Ovary (tissue), 10 donors: ENCODE data around the gene NOD2. TPM values are rescaled to one million over a fixed set of nuclear protein-coding genes. Genes with fewer than 3 reads are reported as not detected.

Source experiments
- DNase-seq, 5 donors: peaks; one replicate each; pipeline ENCODE4 v3.0.0-alpha.2; 2019 to 2020
- H3K27ac ChIP-seq, 2 donors: fragments of 200-600 bp; one replicate each; pipeline versions ENCODE4 v1.5.1 to v1.8.0; 2019 to 2022
- H3K27me3 ChIP-seq: fragments of 200-600 bp; one replicate; pipeline ENCODE4 v1.8.0; 2022
- H3K36me3 ChIP-seq: fragments of 200-600 bp; sonication (generic); one replicate; pipeline ENCODE4 v1.5.1; 2019
- H3K4me1 ChIP-seq: one replicate; pipeline ENCODE4 v1.8.1; 2013; ENCODE audit warnings: mild to moderate bottlenecking, moderate library complexity; ENCODE audit not compliant: insufficient read depth
- H3K4me3 ChIP-seq: fragments of 200-600 bp; sonication (generic); one replicate; pipeline ENCODE4 v1.5.1; 2017
- H3K9me3 ChIP-seq, 2 donors: fragments of 200-600 bp in 1 of 2; sonication (generic) in 1 of 2; one replicate each; pipeline versions ENCODE4 v1.5.1 to v1.8.1; 2013 to 2019; ENCODE audit warnings: mild to moderate bottlenecking in 1 of 2, moderate library complexity in 1 of 2
- EP300 ChIP-seq: sonication (generic); formaldehyde crosslinking; IDR thresholded peaks from one replicate; pipeline ENCODE4 v1.6.1; 2017; ENCODE audit warnings: antibody characterized with exemption
- POLR2A ChIP-seq: fragments of 450-650 bp; IDR thresholded peaks from one replicate; pipeline ENCODE4 v1.6.1; 2017; ENCODE audit warnings: antibody characterized with exemption, mild to moderate bottlenecking, moderate library complexity
- WGBS, 3 donors: extraction: QIAGEN DNeasy Blood & Tissue Kit in 1 of 3; methylation state at CpG; one replicate each; pipeline versions ENCODE4 v1.1.5 to v1.1.7; 2013 to 2017; 5-methylcytosine and 5-hydroxymethylcytosine counted together
- intact Hi-C, 4 donors: fragments of 100-400 bp; cut with DNase I; formaldehyde crosslinking; loops; one replicate each; pipeline versions ENCODE4 v1.11.0 to v1.15.1; 2022 to 2023
- long read RNA-seq, 3 donors: library from polyadenylated mRNA in 2 of 3; unstranded in 2 of 3; transcript quantifications; one replicate each; pipeline ENCODE4 v2.0.0 and lab custom pipeline, GENCODE V29; 2021 to 2026
- polyA plus RNA-seq, 2 donors: library from polyadenylated mRNA; stranded (reverse); fragments of 200-250 nt in 1 of 2; fragments of 350-450 nt in 1 of 2; fragmentation: Illumina TruSeq in 1 of 2; extraction: RNeasy Lipid Tissue Mini Kit (QIAGEN cat#74804) in 1 of 2; gene quantifications; one replicate each; pipeline ENCODE4 v1.2.3, GENCODE V29; 2013 to 2014
- total RNA-seq, 7 donors: library from RNA; depleted of rRNA in 2 of 7; stranded (reverse); fragments of >200 nt in 2 of 7; fragmentation: NEBNext Ultra II Directional in 3 of 7; extraction: Animal tissue kit (Norgen Biotek cat#: 25700) in 3 of 7; gene quantifications; one replicate each; pipeline versions ENCODE4 v1.1.0 to v1.2.4, GENCODE V29; 2016 to 2023
- TF ChIP-seq, protein P1 (sequence below), 3 donors: fragments of 450-650 bp in 2 of 3; fragments of 200-600 bp in 1 of 3; IDR thresholded peaks; one replicate each; pipeline versions ENCODE4 v1.5.1 to v1.8.0; 2016 to 2022; ENCODE audit warnings: antibody characterized with exemption in 3 of 3, mild to moderate bottlenecking in 1 of 3
- donor health status: DM: no; HTN: no; CAD: no; lungs with moderate emphysema.
- donor health status: DM: no; HTN: no; CAD: no.
- donor health status: Bipolar disorder and iron deficiency.
- donor health status: DM: yes; HTN: yes; CAD: no.
- donor health status: DM: no; HTN: no; CAD: no.
- donor health status: DM: yes; HTN: yes; CAD: no.

The NOD2 gene
- total RNA-seq (1 to 10 TPM in 6 of 7 donors, under 1 TPM in 1; 0.88 to 1.5 (median 1.1) TPM), polyA plus RNA-seq (1 to 10 TPM in 1 of 2 donors, under 1 TPM in 1; 0.53 to 1.4 TPM)
- long read RNA-seq, donor 1: 0 reads
- long read RNA-seq, donor 2: 0 reads
- long read RNA-seq, donor 3, partial matches to known transcripts: 2 of 4 reads
- long read RNA-seq, donor 3, other reads (novel, unspliced or antisense): 1 of 4 reads

DNA sequence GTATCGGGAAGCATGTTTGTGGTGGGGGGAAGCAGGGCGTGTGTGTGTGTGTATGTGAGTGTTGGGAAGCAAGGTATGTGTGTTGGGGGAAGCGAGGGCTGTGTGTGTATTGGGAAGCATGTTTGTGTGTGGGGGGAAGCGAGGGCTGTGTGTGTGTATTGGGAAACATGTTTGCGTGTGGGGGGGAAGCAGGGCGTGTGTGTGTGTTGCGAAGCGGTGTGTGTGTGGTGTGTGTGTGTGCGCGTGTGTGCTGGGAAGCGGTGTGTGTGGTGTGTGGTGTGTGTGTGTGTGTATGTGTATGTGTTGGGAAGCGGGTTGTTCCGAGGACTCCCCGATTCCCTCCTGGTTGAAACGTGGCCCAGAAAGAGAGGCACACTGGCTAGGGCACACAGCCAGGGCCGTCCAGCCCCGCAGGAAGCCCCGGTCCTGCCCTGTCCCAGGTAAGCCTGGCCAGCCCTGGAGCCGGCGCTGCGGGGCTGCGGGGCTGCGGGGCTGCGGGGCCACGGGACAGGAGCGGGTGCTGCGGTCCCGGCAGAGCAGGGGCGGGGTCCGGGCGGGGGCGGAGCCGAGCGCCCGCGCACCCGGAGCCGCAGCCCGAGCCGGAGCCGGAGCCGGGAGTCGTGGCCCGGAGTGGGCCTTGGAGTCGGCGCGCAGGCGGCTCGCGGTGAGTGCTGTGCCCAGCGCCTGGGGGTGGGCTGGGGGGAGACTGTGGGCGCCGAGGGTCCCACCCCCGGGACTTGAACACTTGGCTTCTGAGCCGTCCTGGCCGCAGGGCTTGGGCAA lies at the start of gene NOD2:
Gene NOD2, plus strand, starts transcription at position 608 of the 783 bp plus-strand sequence. CDS start 5,890 bp downstream, outside the sequence.
- WGBS, 3 donors: 7 to 17% (median 8%) methylated on average over 37 to 56 of the region's 56 CpGs
- no peaks in the 10 kb centered on the region for H3K27me3 ChIP-seq
- TF ChIP-seq, protein P1, sequence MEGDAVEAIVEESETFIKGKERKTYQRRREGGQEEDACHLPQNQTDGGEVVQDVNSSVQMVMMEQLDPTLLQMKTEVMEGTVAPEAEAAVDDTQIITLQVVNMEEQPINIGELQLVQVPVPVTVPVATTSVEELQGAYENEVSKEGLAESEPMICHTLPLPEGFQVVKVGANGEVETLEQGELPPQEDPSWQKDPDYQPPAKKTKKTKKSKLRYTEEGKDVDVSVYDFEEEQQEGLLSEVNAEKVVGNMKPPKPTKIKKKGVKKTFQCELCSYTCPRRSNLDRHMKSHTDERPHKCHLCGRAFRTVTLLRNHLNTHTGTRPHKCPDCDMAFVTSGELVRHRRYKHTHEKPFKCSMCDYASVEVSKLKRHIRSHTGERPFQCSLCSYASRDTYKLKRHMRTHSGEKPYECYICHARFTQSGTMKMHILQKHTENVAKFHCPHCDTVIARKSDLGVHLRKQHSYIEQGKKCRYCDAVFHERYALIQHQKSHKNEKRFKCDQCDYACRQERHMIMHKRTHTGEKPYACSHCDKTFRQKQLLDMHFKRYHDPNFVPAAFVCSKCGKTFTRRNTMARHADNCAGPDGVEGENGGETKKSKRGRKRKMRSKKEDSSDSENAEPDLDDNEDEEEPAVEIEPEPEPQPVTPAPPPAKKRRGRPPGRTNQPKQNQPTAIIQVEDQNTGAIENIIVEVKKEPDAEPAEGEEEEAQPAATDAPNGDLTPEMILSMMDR (IDR thresholded peaks at IDR 0.05): no peak
- TF ChIP-seq POLR2A (no peak), EP300 (no peak)
- H3K36me3 ChIP-seq: no peaks in the 10 kb centered on the region
- peak within 1 kb of the TSS; percentile 30 for H3K4me3 ChIP-seq
- DNase-seq: peak in 4 of 5 donors; percentile 35 to 58 (median 48)
- intact Hi-C loops: no loop called here
- peaks cover 9% of the 10 kb centered on the region for H3K4me1 ChIP-seq
- H3K27ac ChIP-seq: no peak within 1 kb of the TSS
- H3K9me3 ChIP-seq: no peaks in the 10 kb centered on the region

DNA sequence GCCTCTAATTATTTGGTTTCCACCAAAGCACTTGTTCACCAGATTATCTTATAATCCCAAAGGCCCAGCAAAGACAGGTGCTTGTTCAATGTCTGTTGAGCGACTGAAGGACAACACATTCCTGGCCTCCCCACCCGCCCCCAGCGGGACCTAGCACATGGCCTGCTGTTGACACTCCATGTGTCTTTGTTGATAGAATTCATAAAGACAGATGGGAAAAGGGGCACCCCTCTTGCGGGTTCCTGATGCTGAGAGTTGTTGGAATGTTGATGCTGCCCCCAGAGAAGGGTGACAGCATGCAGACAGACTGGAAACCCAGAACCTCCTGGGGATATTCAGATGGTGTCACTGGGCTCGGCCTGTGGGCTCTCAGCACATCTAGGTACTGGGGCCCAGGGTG lies 49.2 kb upstream of the NOD2 start:
- Histone ChIP-seq H3K4me1 (no peaks in the 10 kb centered on the region), H3K36me3 (no peaks in the 10 kb centered on the region), H3K27ac (no peak overlapping the region), H3K27me3 (no peaks in the 10 kb centered on the region), H3K9me3 (no peaks in the 10 kb centered on the region), H3K4me3 (no peak overlapping the region)
- intact Hi-C loops: no loop called here
- DNase-seq: no peak
- TF ChIP-seq POLR2A: no peak
- 88 to 92% (median 91%) methylated on average over 5 of the region's 5 CpGs for WGBS, 3 donors

DNA sequence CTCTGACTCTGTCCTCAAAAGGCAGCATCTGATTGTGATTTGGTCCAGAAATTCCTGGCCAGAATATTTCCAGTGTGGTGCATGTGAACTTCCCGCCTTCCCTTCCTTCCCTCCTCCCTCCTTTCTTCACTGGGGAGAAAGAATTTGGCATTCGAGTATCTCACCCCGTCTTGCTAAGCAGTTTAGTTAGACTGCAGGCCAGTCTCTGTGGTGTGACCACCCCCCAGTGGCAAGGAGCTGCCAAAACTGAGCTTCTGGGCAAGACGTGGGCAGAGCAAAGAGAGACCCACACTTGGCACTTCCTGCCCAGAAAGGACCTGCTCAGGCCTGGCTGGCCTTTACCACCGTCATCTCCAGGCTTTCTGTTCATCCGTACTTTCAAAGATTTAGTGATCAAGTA lies 48.7 kb upstream of the NOD2 start:
- DNase-seq: peak in 2 of 5 donors; percentile 41 to 51
- Histone ChIP-seq H3K9me3 (no peaks in the 10 kb centered on the region), H3K4me1 (no peaks in the 10 kb centered on the region), H3K27ac (no peak overlapping the region), H3K27me3 (no peaks in the 10 kb centered on the region), H3K36me3 (no peaks in the 10 kb centered on the region), H3K4me3 (no peak overlapping the region)
- no peak for TF ChIP-seq POLR2A
- TF ChIP-seq EP300: no peak
- TF ChIP-seq, protein P1 (IDR thresholded peaks at IDR 0.05): peak in 2 of 3 donors; percentile 22 to 28
- WGBS, 3 donors: 35 to 44% (median 43%) methylated on average over 6 of the region's 6 CpGs
- intact Hi-C loops: no loop called here

DNA sequence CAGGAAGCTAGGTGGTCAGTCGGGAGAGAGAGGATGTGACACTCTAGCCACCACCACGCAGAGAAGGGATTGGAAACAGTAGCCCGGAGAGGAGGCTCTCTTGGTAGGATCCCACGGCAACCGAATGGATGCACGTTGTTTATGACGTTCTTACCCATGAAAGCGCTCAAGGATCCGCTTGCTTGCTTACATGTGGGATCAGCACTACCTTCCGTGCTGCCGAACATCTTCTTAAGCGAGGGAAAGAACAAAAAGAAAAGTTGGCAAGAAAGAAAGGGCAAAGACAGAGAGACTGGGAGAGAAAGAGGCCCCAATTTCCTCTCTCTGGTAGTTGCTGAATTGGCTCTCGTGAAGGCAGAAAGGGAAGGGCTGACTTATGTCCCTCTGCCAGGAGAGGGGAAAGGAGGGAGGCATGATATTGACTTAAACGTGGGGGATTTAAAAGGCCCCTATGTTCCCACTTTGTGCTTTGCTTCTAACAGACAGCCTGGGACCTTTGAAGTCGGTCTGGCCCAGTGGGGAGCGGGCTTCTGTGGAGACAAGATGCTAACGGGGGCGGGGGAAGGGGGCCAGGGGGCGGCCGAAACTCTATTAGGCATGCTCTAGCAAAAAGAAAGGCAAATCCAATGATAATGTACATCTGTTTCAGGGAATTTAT lies 47.7 kb upstream of the NOD2 start:
- no peaks in the 10 kb centered on the region for H3K36me3 ChIP-seq
- WGBS, 3 donors: 44 to 51% (median 47%) methylated on average over 20 of the region's 20 CpGs
- no peaks in the 10 kb centered on the region for H3K4me1 ChIP-seq
- no peak overlapping the region for H3K27ac ChIP-seq
- H3K9me3 ChIP-seq: no peaks in the 10 kb centered on the region
- no peaks in the 10 kb centered on the region for H3K27me3 ChIP-seq
- DNase-seq: no peak
- no peak overlapping the region for H3K4me3 ChIP-seq
- intact Hi-C loops: no loop called here
- TF ChIP-seq POLR2A (no peak), EP300 (no peak)
- TF ChIP-seq, protein P1 (IDR thresholded peaks at IDR 0.05): no peak
